Skeletal muscle satellite cell (primary cell): ENCODE measurements around the gene CAMKMT.

Source experiments
- H3K27me3 ChIP-seq: 2 replicates; pipeline ENCODE4 v1.7.0; 2013; ENCODE audit warnings: low read length; ENCODE audit not compliant: control insufficient read depth, insufficient read depth
- H3K36me3 ChIP-seq: 2 replicates; pipeline ENCODE4 v1.7.0; 2013; ENCODE audit warnings: mild to moderate bottlenecking, control low read depth, low read length; ENCODE audit not compliant: insufficient read depth
- H3K4me1 ChIP-seq: 2 replicates; pipeline ENCODE4 v1.7.0; 2013; ENCODE audit warnings: low read length; ENCODE audit not compliant: control insufficient read depth, insufficient read depth
- H3K4me2 ChIP-seq: 2 replicates; pipeline ENCODE4 v1.7.0; 2013; ENCODE audit warnings: mild to moderate bottlenecking, low read length
- H3K4me3 ChIP-seq: 2 replicates; pipeline ENCODE4 v1.7.0; 2013; ENCODE audit warnings: low read length
- H3K9ac ChIP-seq: 2 replicates; pipeline ENCODE4 v1.7.0; 2013; ENCODE audit warnings: mild to moderate bottlenecking, low read depth, low read length, moderate library complexity
- H3K9me3 ChIP-seq: replicated peaks from 2 replicates; pipeline ENCODE4 v1.7.0; 2013; ENCODE audit warnings: mild to moderate bottlenecking, control low read depth, low read length

CAMKMT gene

DNA sequence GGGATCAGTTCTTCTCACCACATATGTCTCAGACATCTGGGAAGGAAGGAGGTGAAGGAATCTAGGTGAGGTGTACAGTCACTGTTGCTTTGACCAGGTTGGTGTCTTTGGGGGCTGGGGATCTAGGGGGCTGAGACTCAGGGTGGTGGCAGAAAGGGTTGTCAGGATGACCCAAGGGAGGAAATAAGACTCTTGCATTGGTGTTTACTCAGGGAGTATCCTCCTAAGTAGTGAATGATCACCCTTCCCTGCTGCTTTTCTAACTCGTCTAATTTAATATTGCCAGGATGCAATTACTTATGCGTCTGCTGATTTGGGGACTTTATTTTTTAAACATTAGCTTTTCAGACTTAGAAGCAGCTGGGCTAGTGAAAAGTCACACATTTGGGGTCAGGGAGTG lies 451.9 kb downstream of the CAMKMT start:
- no peak overlapping the region for H3K4me2 ChIP-seq
- no peaks in the 10 kb centered on the region for H3K36me3 ChIP-seq
- H3K4me1 ChIP-seq = no peaks in the 10 kb centered on the region
- no peak overlapping the region for H3K9ac ChIP-seq
- no peaks in the 10 kb centered on the region for H3K9me3 ChIP-seq
- H3K27me3 ChIP-seq = peaks cover 76% of the 10 kb centered on the region
- no peak overlapping the region for H3K4me3 ChIP-seq

DNA sequence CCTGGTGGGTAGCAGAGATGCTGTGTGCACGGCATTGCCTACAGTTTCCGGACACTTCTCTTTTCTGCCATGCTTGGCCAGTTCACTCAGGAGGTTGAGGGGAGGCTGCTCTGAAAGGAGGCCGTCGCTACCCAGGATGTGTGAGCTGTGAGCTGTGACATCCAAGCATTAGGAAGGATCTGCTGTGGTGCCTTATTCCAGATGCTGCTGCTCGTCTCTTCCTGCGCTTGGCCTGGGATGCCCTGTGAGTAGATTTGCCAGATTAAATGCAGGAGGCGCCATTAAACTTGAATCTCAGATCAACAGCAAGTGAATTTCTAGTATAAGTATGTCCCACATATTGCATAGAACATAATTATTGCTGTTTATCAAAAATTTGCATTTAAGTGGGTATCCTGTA lies 455.5 kb downstream of the CAMKMT start:
- no peaks in the 10 kb centered on the region for H3K4me1 ChIP-seq
- no peak overlapping the region for H3K4me3 ChIP-seq
- H3K27me3 ChIP-seq = peaks cover 76% of the 10 kb centered on the region
- no peaks in the 10 kb centered on the region for H3K36me3 ChIP-seq
- H3K9ac ChIP-seq = no peak overlapping the region
- no peak overlapping the region for H3K4me2 ChIP-seq
- no peaks in the 10 kb centered on the region for H3K9me3 ChIP-seq

DNA sequence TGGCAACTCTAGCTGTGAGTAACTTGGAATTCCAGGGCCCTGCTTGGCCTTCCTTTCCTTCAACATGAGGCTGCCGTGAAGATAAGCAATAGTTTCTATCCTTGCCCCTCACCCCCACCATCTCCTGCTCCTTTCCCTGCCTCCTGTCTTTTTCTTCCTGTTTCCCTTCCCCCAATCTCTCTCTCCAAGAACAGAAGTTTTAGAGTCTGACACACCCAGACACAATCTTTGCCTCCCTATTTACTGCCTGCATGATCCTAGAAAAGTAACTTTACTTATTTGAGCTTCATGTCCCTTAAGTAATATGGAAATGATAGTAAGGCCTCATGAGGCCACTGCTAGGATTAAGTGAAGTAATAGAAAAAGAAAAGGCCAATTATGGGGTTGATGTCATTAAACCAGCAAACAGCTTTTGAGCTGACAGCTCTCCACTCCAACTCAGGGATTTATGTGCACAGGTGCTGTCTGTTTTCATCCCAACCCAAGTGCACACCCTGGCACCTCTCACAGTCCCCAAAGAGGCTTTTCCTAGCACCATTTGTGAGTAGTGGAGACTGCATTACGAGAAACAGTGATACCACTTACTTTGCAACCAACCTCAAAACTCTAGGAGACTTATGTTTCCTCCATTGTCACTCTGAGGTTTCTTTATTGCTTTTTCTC lies 456.1 kb downstream of the CAMKMT start:
- no peak overlapping the region for H3K4me2 ChIP-seq
- no peak overlapping the region for H3K9ac ChIP-seq
- no peak overlapping the region for H3K4me3 ChIP-seq
- no peaks in the 10 kb centered on the region for H3K36me3 ChIP-seq
- H3K27me3 ChIP-seq = peaks cover 73% of the 10 kb centered on the region
- H3K9me3 ChIP-seq = no peaks in the 10 kb centered on the region
- H3K4me1 ChIP-seq = no peaks in the 10 kb centered on the region

DNA sequence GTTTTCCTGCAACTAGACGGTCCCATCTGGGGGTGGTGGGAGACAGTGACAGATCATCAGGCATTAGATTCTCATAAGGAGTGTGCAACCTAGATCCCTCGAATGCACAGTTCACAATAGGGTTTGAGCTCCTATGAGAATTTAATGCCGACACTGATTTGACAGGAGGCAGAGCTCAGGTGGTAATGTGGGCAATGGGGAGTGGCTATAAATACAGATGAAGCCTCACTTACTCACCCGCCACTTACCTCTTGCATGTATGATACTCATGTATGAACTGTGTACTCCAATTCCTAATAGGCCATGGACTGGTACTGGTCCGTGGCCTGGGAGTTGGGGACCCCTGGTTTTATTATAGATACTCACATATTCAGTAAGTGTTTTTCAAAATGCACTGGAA lies 457.3 kb downstream of the CAMKMT start:
- no peaks in the 10 kb centered on the region for H3K4me1 ChIP-seq
- peaks cover 61% of the 10 kb centered on the region for H3K27me3 ChIP-seq
- H3K36me3 ChIP-seq = no peaks in the 10 kb centered on the region
- no peak overlapping the region for H3K4me3 ChIP-seq
- no peaks in the 10 kb centered on the region for H3K9me3 ChIP-seq
- no peak overlapping the region for H3K4me2 ChIP-seq
- H3K9ac ChIP-seq = no peak overlapping the region

DNA sequence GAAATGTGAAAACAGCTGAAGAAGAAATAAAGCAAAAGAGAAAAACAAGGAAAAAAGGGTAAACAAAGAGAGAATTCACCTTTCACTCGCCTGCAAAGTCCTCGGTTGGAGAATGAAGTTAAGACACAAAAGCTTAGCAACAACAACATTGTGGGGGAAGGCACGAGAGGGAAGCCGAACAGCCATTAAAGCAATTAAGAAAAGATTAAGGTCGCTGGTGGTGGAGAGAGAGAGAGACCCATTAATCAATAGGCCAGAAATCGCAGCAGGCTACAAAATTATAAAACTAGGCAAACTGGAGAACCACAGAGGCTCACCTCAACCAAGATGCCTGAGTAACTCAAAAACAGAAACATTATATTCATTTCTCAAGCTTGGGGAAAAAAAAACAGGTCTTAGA lies 459.8 kb downstream of the CAMKMT start:
- Histone ChIP-seq H3K4me2 (no peak overlapping the region), H3K36me3 (no peaks in the 10 kb centered on the region), H3K4me3 (no peak overlapping the region), H3K9ac (no peak overlapping the region), H3K9me3 (no peaks in the 10 kb centered on the region), H3K27me3 (peaks cover 63% of the 10 kb centered on the region), H3K4me1 (no peaks in the 10 kb centered on the region)

DNA sequence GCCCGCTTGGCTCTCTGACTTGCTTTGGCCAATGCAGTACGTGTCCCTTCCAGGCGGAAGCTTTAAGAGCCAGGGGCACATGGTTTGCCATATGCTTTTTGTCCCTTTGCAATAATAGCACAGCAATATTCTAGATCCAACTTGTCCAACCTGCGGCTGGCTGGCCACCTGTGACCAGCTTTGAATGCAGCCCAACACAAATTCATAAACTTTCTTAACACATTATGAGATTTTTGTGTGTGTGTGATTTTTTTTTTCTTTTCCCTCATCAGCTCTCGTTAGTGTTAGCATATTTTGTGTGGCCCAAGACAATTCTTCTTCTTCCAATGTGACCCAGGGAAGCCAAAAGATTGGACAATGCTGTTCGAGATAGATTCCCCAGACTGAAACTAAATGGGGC lies 460.4 kb downstream of the CAMKMT start:
- Histone ChIP-seq H3K9ac (no peak overlapping the region), H3K4me2 (no peak overlapping the region), H3K27me3 (peaks cover 59% of the 10 kb centered on the region), H3K4me3 (no peak overlapping the region), H3K9me3 (no peaks in the 10 kb centered on the region), H3K36me3 (no peaks in the 10 kb centered on the region), H3K4me1 (no peaks in the 10 kb centered on the region)
